NCI-H2107 (cell line): ENCODE data around the gene MRPS18A.

Experiments used
- DNase-seq: peaks from one replicate; lab custom pipeline; 2025; lab: John Stamatoyannopoulos, UW

MRPS18A gene

GRCh38 chr6:43698584-43699349, 11.2 kb upstream of the MRPS18A start:
- DNase-seq, result no peak

DNA sequence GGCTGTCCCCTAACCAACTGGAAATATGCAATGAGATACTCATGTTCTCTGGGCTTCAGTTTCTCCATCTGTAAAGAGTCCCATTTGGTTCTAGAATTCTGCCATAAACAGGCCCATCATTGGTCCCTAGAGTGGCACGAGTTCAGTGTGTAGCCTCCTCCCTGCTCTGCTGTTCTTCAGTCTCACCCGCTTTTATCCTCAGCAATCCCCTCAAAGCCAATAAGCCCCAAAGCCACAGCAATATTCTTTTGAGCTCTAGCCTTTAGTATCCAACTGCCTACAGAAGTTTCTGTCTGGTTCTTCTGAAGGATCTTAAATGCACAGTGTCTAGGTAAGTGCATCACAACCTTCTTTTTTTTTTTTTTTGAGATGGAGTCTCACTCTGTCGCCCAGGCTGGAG, 9.8 kb upstream of the MRPS18A start:
- DNase-seq, result no peak

- no peak for DNase-seq
These were observed 8.3 kb upstream of the MRPS18A start for GRCh38 chr6:43695967-43696291.

- no peak for DNase-seq
These were observed 7.8 kb upstream of the MRPS18A start for GRCh38 chr6:43695215-43695966.

DNA sequence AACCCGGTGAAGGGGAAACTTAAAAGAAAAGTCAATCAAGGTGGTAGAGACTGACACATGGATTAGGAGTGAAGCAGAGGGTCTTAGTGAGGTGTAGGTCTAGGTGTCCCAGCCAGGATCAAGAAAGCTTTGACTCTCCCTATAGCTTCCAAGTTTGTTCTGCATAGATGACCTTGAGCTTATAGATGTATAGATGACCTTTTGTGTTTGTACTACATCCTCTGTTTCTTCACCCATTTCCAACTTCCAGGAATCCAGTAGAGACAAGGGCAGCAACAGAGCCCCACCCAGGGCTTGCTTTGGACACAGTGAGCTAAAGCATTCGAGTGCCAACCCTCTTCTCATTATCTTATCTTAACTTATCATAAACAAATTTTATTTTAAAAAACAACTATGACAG, 1.8 kb upstream of the MRPS18A start:
- DNase-seq, result no peak

DNA sequence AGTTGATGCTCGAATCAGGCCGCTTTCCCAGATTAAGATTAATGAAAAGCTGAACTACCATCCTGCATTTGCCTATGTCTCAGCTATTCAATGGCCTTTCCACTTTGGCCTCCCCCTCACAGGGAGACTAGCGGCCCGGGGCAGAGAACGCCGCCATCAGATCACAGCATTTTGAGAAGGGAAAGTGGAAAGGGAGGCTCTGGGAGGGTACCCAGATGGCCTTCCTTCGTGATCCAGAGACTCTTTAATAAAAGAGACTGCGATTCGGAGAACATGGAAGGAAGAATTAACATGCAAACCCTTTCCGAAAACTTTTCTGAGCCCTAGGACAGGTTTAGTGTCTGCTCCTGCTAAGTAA, 533 bp downstream of the MRPS18A start:
- no peak for DNase-seq

- DNase-seq, result no peak
These were observed 3.7 kb downstream of the MRPS18A start for GRCh38 chr6:43683708-43684455.

- no peak for DNase-seq
These were observed 4.7 kb downstream of the MRPS18A start for GRCh38 chr6:43682724-43683429.

GRCh38 chr6:43681303-43681702, 6.3 kb downstream of the MRPS18A start:
- no peak for DNase-seq

- DNase-seq, result no peak
These were observed 7.0 kb downstream of the MRPS18A start for GRCh38 chr6:43680308-43681200.

DNA sequence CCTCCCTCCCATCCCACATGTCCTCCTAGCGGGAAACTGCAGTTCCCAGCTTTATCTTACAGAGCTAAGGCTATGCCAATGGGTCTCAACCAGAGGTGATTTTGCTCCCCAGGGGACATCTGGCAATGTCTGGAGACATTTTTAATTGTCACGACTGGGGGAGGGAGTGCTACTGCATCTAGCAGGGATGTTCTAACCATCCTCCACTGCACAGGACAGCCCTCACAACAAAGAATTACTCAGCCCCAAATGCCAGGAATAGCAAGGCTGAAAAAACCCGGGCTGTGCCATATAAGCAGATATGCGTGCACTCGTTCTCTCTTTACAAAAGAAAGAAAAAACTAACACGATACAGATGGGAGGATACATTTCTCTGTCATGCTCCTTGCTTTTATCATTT, 8.5 kb downstream of the MRPS18A start:
- no peak for DNase-seq

GRCh38 chr6:43678341-43678740, 9.2 kb downstream of the MRPS18A start:
- DNase-seq, result no peak

DNA sequence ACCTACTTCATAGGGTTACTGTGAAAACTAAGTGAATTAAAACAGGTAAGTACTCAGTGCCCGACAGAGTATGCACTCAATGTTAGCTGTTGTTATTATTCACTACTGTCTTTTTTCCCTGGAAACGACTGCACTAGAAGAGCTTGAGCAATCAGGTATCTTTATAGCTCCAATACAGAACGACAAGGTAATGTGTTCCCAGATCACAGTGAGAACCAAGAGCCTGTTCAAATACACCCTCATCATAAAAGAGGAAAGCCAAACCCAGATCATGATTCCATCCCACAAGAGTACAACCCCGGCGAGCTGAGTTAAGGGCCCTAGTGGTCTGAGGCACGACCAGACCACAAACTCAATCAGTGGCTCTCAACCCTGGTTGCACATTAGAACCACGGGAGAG, 9.8 kb downstream of the MRPS18A start:
- DNase-seq, result no peak

DNA sequence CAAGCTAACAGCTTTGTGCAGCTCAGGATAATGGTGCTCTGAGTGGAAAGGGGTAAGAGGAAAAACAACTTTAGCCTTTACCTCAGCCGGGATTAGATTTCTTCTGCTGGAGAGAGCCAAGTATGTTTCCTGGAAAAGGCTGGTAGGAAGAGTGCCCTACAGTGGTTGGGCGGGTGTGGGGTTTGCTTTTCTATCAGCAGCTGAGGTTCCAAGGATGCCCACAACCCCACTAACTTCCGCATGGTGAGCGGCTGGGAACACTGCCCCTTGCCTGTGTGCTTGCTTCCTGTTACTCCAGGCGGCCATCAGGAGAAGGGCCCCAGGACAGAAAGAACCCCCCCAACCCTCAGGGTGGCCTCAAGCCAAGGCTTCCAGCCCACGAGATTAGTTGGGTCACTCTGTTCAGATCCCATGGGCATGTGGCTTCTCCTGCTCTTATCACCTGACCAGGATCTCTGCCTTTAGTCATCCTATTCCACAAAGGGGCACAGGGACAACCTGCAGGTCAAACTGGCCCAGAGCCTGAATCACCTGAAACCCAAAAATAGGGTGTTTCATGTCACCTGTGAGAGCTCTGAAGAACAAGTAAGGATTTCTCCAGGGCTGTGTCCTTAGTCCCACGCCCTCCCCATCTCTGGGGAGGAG, 10.5 kb downstream of the MRPS18A start:
- DNase-seq, result no peak

GRCh38 chr6:43674921-43675320, 12.7 kb downstream of the MRPS18A start:
- DNase-seq, result no peak

- no peak for DNase-seq
These were observed 13.3 kb downstream of the MRPS18A start for GRCh38 chr6:43674291-43674690.

DNA sequence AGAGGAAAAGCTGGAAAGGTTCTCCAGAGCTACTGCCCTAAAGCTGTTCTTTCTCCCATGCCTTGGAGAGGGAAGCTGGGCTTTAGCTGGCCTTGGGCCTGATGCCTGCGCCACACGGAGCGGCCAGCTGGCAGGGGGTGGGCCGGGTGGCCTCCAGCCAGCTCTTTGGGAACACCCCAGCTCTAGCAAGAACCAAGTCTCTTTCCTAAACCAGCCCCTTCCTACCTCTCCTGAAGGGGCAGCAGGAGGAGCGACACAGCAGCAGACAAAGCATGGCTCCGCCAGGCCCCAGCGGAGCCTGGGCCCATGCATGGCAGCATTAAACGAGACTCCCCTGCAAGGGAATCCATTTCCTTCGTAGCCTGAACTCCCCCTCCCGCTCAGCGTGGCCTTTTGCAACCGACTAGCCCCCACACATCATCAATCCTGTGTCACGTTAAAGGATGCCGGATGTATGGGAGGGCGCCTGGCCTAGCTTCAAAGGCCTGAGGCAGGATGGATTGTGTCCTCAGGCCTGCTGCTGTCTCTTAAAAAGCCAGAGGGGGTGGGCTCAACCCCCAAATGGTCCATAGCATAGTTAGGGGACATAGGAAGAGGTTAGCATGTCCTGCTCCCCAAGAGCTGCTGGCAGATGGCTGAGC, 14.0 kb downstream of the MRPS18A start:
- no peak for DNase-seq

GRCh38 chr6:43671801-43672690, 15.5 kb downstream of the MRPS18A start:
- no peak for DNase-seq
